CD4-positive, alpha-beta T cell treated with Interleukin-4 for 4 hours (primary cell): ENCODE measurements around the gene LIMS2.

Source experiments
- DNase-seq: peaks from one replicate; pipeline ENCODE4 v3.0.0-alpha.2; 2020

Gene LIMS2

DNA sequence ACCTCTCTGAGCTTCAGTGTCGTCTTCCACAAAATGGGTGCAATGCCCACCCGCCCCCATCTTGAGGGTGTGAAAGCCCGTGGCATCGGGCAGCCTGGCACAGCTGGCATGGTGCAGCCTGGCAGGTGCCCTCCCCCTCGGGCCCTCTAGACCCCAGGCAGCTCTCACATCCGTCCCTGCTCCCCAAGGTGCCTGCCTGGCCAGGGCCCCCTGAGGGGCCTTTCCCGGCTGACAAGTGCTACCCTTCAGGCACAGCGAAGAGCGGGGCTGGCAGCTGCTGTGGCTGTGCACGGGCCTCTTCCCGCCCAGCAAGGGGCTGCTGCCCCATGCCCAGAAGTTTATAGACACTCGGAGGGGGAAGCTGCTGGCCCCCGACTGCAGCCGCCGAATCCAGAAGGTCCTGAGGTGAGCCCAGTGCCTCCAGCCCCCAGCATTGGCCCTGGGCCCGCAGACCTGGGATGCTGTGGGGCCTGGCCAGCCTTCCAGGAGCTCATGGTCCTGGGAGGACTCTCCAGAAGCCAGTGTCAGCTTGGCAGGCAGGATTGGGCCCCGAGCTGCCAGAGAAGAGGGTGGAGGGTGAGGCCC is 43.2 kb downstream of the LIMS2 start:
- no peak for DNase-seq

DNA sequence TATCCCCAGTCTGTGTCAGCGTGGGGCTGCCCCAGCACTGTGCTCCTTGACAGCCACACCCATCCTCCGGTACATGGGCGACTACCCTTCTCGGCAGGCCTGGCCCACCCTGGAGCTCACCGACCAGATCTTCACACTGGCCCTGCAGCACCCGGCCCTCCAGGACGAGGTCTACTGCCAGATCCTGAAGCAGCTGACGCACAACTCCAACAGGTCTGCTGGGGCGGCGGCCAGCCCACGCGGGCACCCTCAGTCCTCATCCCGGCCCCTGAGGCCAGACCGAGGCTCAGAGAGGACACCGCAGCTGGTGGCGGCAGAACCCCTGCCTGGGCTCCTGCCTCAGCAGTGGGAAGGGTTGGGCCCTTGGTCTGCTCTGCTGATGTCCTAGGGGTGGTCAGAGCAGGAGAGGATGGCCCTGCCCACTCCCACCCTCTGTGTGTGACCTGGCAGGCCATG is 43.8 kb downstream of the LIMS2 start:
- DNase-seq: no peak

DNA sequence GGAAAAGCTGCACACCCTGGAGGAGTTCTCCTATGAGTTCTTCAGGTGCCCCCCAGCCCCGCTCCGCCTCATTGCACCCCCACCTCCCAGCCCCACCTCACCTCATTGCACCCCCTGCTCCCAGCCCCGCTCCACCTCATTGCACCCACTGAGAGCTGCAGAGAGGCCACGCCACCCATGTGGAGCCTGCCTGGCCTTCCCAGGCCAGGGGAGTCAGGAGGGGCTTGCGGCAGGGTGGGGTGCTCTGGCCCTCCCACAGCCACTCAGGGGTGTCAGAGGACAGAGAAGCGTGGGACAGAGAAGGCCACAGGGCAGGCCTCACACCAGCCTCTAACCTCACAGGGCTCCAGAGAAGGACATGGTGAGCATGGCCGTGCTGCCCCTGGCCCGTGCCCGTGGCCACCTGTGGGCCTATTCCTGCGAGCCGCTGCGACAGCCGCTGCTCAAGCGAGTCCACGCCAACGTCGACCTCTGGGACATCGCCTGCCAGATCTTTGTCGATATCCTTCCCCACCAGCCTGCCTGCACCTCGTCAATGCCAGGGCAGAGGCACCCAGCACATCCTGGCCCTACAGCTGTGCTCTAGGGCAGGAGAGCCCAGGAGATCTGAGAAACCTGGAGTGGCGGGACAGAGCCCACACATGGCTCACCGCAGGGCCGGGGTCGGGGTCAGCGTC is 44.3 kb downstream of the LIMS2 start:
- DNase-seq: no peak

DNA sequence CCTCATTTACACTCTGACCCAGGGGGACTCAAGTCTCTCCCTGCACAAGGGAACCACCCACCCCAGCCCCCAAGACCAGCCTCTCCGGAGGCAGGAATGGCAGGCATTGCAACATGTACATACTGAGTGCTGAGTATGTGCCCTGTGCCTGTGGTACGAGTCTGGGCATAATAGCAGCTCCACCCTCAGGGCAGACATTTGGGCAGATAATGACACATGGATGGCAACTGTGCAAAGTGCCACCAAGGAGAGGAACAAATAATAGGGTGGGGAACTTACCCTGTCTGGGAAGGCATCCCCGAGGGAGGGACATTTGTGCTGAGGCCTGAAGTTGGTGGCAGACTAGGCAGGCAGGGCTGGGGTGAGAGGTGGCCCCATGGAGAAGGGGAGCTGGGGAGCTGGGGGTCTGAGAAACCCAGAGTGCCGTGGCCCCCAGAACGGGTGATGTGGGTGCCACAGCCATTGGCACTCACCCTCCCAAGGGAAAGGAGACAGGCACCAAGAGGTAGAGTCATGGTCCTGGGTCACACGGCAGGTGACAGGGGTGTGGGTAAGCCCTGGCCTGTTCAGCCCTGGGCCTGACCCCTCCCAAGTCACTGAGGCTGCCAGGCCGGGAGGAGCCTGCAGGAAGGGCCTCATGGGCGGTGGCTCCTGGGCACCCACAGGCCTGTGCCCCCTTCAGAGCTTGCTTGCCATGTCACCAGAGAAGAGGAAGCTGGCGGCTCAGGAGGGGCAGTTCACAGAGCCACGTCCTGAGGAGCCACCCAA is 45.0 kb downstream of the LIMS2 start:
- DNase-seq: no peak

DNA sequence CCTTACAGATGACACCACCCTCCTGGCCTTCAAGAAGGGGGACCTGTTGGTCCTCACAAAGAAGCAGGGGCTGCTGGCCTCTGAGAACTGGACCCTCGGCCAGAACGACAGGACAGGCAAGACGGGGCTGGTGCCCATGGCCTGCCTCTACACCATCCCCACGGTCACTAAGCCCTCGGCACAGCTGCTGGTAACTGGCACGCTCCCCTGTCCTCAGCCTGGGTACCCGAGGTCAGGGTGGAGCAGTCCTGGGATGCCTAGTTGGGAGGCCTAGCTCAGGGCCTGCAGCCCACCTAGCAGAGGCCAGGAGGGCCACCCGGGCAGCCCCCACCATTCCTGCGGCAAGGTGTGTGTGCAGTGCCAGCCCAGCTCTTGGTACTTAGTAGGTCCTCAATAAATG is 45.7 kb downstream of the LIMS2 start:
- DNase-seq: no peak

DNA sequence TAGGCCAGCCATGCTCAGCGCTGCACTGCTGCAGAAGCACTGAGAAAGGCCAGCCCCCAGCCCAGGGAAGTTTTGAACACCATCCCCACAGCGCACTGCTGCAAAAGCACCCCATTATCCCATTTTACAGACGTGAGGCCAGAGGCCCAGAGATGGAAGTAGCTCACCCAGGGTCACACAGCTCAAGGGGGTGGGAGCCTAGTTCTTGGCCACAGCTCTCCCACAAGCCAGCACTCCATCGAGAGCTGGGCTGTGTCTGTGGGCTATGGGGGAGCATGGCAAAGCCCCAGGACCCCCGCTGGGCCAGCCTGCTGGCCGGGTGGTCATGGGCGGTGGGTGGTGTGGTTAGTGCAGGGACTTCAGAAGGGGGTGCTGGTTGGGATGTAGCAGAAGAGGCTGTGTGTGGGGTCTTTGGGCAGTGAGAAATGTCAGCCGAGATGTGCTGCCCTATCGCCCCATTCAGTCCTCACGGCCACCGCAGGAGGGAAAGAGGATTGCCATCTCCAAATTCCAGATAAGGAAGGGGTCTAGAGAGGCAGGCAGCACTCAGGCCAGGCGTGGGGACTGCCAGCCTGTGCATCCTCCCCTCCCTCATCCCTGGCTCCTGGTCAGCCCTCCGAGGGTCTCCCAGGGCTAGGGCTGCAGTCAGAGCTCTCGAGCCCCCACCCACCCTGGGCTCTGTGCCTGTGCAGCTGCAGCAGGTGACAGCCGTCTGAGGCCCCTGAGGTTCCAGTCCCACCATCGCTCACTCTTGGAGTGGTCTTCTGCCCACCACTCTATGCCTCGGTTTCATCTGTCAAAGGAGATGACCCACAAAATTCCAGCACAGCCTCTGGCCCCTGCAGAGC is 46.3 kb downstream of the LIMS2 start:
- no peak for DNase-seq

DNA sequence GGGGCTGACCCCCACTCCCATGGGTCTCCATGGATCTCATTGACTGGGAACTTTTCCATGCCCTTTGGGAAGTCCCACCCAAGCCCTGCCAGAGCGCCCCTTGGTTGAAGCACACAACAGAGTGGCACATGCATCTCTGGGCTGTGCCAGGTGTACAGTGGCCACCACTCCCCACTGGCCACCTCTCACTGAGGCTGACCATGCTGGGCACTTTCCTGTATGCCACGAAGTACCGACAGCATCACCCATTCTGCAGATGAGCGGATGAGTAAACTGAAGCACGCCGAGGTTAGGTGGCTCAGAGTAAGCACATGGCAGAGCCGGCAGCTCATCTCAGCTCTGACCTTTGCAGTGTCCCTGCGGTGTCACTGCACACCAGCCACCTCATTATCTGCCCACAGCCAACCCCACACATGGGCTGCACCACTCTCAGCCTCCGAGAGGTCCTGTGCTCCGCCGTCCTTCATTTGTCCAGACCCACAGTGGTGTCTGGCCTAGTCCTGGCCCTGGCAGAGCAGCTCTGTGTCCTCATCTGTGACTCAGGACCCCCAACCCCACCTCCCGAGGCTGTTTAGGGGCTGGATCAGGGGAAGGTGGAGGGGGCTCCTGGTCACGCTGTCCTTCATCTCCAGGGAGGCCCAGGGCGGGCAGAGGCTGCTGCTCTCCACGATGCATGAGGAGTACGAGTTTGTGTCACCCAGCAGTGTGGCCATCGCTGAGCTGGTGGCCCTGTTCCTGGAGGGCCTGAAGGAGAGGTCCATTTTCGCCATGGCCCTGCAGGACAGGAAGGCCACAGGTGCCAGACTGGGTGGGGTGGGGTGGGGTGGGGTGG is 47.4 kb downstream of the LIMS2 start:
- no peak for DNase-seq

DNA sequence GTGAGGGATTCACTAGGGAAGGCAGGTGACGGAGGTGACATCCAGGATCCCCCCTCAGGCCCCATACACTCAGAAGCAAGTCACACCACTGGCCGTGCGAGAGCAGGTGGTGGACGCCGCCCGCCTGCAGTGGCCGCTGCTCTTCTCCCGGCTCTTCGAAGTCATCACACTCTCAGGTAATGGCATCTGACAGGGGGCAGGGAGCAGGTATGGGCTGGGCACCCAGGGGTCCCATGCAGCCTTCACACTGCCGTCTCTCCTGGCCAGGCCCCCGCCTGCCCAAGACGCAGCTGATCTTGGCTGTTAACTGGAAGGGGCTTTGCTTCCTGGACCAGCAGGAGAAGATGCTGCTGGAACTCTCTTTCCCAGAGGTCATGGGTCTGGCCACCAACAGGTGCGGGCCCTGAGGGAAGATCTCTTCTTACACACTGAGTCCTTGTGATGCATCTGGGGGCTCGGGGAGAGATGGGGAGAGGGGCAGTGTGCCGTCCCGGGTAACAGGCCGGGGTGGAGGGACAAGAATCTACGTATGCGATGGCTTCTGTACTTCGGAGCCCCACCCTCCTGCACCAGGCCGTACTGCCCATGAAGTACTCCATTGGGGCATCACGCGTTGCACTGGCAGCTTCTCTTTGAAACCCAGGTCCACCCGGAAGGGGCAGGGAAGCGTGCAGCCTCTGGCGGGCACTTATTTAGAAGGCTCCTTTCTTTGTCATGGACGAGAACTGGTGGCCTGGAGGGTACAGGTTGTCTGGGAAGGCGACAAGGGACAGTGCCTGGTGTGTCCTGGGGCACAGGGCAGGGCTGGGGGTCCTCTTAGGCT is 48.2 kb downstream of the LIMS2 start:
- DNase-seq: no peak

DNA sequence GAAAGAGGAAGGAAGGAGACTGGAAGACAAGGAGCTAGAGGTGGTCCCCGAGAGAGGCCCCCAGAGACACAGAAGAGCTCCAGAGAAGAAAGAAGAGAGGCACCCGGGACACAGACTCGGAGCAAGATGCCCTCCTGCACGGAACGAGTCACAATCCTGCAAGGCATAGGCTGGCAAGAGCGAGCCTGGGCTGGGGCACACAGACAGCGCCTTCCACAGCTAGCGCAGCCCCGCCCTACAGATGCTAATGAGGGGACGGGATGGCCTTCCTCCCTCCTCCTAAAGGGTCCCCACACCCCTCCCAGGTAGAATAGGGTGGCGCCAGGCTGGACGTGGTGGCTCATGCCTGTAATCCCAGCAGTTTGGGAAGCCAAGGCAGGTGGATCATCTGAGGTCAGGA is 49.2 kb downstream of the LIMS2 start:
- DNase-seq: no peak

DNA sequence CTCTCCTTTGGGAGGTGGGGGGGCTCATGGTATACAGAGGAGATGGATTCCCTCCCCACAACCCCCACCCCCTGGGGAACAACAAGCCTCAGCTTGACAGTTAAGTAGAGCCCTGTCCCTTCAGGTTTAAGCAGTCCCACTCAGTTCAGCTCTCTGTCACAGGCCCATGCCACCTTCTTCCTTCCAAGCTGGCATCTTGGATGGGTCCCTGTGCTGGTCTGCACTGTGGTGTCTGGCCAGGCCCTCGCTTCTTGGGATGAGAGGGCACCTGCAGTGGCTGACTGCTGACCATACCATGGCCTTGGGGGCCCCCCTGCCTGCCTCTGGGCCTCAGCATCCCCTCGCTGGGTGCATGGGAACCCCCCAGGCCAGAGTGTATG is 49.8 kb downstream of the LIMS2 start:
- no peak for DNase-seq

DNA sequence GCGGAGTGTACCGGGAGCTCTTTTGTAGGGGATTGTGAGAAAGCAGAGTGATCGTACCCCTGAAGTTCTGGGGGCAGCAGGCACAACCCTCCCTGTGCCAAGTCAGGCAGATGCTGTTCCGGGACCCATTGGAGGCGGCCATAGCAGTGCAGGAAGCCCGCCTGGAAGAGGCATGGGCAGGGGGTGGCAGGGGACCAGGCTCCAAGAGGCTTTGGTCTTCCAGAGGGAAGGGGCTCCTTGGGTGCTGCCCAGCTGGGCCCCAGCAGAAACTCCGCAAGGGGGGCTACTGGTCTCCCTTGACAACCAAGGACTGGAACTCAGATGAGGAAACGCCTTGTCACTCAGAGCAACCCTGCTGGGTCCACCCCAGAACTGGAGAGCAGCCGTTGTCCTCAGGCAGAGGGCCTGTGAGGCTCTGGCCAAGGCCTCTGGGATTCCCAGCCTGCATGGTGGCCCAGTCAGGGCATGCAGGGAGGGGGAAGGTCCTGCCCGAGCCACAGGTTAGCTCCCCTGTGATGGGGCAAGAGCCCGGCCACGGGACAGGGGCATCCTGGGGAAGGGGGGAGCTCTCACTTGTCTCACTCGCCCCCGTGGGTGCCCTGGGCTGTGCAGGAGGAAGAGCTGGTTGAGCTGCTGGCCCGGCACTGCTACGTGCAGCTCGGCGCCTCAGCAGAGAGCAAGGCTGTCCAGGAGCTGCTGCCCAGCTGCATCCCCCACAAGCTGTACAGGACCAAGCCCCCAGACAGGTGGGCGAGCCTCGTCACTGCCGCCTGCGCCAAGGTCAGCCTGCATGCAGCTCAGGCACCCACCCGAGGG is 50.4 kb downstream of the LIMS2 start:
- DNase-seq: no peak

DNA sequence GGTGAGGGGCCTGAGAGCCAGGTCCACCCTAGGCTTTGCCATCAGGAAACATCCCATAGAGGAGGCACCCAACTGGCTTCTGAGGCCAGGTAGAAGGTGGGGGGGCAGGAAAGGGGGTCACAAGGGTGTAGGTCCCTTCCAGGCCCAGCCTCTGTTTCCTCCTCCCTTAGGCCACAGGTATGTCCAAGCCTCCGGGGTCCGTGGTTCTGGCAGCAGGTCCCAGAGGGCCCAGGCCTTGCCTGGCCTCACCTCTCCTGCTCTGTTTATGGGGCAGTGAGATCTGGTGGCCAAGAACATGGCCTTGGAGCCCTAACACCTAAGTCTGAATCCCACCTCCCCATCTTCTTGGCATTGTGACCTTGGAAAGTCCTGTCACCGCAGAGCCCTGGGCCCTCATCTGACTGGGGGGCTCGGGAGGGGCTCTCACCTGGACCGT is 51.0 kb downstream of the LIMS2 start:
- DNase-seq: no peak

DNA sequence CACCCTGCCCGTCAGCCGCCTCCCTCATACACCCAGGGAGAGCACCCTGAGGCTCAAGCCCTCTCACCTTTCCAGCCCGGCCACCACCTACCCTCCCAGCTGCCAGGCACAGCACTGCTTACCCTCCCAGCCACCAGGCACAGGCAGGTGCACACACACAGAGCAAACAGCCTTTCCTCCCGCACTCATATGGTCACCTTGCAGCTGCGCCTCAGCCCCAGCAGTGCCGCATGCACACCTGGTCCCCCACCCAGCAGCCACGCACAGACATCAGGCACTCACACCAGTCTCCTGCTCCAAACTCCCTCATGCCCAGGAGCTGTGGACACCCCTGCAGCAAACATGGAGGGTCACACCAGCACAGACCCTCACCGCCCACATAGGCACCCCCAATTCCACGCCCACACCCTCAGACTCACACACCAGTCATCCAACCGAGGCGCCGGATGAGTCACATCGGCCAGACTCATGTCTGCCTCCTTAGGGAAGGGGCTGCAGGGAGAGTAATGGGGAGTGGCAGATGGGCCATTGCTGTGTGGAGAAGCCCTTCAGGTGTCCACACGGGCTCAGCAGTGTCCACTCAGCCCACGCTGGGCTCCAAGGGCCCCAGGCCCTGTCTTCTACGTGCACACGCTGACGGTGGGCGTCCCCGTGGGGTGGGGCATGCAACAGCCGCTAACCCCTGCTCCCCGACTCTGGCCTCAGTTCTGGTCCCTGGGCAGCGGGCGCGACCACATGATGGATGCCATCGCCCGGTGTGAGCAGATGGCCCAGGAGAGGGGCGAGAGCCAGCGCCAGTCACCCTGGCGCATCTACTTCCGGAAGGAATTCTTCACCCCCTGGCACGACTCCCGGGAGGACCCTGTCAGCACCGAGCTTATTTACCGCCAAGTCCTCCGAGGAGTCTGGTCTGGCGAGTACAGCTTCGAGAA is 51.7 kb downstream of the LIMS2 start:
- no peak for DNase-seq

DNA sequence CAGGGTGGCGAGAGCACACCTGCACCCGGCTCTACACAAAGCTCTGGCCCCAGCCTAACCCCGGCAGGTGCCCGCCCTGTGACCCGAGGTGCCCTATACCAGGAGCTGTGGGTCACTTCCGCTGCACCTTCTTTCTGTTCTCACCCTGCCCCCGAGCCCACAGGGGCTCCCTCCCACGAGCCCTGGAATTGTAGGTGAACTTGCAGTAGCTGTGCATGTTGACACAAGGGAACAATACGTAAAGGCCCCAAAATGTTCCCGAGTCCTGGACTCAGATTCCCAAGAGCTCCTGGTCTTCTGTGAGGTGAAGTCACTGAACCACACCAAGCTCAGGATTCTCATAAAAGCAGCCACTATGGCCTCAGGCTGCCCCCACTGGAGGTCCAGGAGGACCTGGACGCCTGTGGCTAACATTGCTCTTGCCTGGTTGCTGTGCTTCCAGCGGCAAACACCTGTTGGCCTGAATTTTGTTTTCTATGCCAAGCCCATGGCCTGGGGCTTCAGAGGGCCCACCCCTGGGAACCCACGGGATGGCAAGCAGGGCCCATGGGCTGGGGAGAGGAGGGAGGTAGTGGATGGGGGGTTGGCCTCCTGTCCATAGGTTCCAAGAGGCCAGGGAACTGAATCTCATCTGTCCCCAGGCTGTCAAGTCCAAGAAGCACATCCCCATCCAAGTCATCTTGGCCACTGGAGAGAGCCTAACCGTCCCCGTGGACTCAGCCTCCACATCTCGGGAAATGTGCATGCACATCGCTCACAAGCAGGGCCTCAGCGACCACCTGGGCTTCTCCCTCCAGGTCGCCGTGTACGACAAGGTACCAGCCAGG is 52.6 kb downstream of the LIMS2 start:
- no peak for DNase-seq

DNA sequence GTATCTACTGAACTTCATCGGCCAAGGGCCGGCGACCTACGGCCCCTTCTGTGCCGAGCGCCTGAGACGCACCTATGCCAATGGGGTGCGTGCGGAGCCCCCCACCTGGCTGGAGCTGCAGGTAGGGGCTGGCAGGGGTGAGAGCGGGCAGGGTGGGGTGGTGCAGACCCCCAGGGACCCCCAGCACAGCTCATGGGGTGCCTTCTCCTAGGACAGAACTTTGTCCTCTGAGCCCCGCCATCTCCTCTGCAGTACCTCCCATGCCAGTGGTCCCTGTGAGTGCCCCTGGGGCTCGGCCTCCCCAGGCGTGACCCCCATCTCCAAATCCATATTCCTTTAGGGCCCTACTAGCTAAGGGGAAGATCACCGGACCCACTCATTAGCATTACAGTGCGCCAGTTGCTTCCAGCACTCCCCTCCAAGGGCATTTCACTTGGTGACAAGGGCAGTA is 53.3 kb downstream of the LIMS2 start:
- no peak for DNase-seq

DNA sequence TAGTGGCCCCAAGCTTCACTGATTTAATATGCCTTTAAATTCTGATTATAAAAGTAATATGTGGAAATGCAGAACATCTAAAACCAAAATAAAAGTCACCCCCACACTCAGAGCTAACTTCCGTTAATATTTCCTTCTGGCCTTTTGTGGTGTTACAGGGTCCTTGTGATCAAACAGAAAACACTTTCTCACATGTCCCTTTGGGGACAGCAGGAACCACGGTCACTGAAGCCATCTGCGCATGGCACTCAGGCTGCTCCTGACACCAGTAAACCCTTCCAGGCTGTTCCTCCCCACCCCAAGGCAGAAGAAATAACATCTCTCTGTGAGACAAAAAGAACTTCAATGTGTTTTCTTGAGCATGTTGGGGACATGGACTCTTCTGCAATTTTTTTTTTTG is 54.5 kb downstream of the LIMS2 start:
- DNase-seq: no peak

DNA sequence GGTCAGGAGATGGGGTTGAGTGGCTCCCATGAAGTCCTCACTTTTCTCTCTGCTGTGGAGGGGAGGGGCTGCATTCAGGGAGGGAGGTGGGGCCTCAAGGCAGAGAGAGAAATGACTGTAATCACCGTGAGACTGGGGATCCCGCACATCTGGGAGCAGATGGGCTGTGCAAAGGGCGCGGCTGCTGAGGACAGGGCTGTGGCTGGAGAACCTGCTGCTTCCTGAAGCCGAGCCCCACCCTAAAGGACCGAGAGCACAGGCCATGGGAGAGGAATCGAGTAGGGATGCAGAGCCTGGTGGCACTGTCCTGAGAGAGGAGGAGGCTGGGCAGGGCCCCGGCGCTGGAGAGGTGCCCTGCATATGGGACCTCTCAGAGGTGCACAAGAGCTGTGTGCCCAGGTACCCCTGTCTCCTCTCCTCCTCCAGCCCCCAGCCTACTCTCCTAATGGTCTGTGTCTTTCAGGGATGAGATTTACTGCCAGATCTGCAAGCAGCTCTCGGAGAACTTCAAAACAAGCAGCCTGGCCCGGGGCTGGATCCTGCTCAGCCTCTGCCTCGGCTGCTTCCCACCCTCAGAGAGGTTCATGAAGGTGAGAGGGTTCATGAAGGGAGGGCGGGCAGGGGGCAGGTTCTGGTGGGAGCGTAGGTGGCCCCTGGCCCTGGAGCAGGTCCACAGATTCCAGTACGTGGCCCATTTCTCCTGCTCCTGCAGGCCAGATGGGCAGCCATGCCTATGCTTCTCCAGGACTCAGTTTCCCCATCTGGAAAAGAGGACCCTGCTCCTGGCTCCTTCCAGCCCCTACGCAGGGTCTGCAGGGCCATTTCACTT is 55.2 kb downstream of the LIMS2 start:
- no peak for DNase-seq
